ENCODE results near the gene CCDC97.

The CCDC97 gene

DNA sequence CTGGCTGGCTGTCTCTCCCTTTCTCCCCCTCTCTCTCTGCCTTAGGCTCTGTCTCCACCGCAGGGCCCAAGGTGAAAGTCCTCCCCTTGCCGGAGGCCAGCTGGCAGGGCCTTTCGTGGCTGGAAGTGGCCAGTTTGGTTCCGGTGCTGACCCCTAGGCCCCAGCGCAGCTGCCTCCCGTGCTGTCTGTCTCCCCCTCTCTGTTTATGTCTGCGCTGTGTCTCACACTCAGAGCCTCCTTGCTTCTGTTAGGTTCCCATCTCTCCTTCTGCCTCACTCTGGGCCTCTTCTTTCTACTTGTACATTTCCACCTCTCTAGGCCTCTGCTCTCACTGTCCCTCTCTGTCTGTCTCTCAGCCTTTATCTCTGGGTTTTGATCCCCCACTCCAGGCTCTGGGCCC, 13.1 kb downstream of the CCDC97 start:
- H3K9me3 Mint-ChIP-seq = no peaks in the 10 kb centered on the region
- H3K36me3 Mint-ChIP-seq = peaks cover 3% of the 10 kb centered on the region
- H3K4me1 Mint-ChIP-seq = peaks cover 45% of the 10 kb centered on the region
- H3K4me3 Mint-ChIP-seq = no peak overlapping the region
- H3K27ac Mint-ChIP-seq = peak overlapping the region; percentile 92
- no peaks in the 10 kb centered on the region for H3K27me3 Mint-ChIP-seq

DNA sequence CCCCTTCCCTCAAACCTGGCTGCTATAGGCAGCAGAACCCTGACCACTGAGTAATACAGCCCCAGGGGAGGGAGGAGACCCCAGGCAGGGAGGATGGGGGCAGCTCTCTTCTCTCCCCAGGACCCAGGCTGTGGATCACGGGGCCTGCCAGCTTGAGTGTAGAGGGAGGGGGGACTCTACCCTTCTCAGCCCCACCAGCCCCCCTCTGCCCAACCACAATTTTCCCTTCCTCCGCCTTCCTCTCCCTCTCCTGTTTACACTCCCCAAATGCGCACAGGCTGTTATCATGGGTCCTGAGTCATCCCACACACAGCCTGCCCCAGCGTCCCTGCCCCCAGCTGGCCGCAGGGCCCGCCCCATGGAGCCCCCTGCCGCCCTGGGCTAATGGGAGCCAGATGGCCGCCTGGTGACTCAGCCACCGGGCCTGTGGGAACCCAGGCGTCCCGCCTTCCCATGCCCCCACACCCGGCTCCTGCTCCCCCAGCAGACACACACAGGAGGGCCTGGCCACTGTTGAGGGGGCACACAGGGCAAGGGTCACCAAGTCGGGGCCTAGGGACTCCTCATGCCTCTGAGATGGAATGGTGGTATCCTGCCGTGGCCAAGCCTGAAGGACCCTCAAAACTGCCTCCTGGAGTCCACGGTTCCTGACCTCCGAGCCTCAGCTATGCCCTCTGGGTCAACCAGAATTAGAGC, 13.6 kb downstream of the CCDC97 start:
- H3K36me3 Mint-ChIP-seq = peaks cover 3% of the 10 kb centered on the region
- no peaks in the 10 kb centered on the region for H3K27me3 Mint-ChIP-seq
- H3K27ac Mint-ChIP-seq = peak overlapping the region; percentile 92
- no peak overlapping the region for H3K4me3 Mint-ChIP-seq
- H3K4me1 Mint-ChIP-seq = peaks cover 50% of the 10 kb centered on the region
- H3K9me3 Mint-ChIP-seq = no peaks in the 10 kb centered on the region

- Mint-ChIP-seq H3K4me3 (no peak overlapping the region), H3K4me1 (peaks cover 57% of the 10 kb centered on the region), H3K9me3 (no peaks in the 10 kb centered on the region), H3K27ac (peak overlapping the region; percentile 92), H3K36me3 (peaks cover 3% of the 10 kb centered on the region), H3K27me3 (no peaks in the 10 kb centered on the region)
Measured at GRCh38 chr19:41324231-41324702, 14.3 kb downstream of the CCDC97 start.

- H3K27ac Mint-ChIP-seq = peak overlapping the region; percentile 92
- H3K36me3 Mint-ChIP-seq = peaks cover 3% of the 10 kb centered on the region
- no peaks in the 10 kb centered on the region for H3K27me3 Mint-ChIP-seq
- H3K4me3 Mint-ChIP-seq = no peak overlapping the region
- H3K4me1 Mint-ChIP-seq = peaks cover 57% of the 10 kb centered on the region
- no peaks in the 10 kb centered on the region for H3K9me3 Mint-ChIP-seq
Measured at GRCh38 chr19:41324921-41325639, 15.1 kb downstream of the CCDC97 start.

DNA sequence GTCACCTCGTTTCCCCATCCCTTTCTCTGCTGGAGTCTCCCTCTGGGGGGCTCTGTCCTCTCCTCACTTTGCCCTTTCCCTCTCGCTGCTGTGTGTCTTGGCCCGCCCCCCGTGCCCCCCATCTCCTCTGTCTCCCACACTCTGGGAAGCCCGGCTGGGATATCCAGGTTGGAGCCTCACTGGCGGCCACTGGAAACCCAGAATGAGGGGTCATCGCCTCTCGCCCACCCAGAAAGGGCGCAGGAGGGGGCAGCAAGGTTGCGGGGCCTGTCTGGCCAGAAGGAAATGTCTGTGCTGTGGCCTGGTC, 15.6 kb downstream of the CCDC97 start:
- H3K27ac Mint-ChIP-seq = peak overlapping the region; percentile 85
- no peak overlapping the region for H3K4me3 Mint-ChIP-seq
- peaks cover 61% of the 10 kb centered on the region for H3K4me1 Mint-ChIP-seq
- H3K27me3 Mint-ChIP-seq = no peaks in the 10 kb centered on the region
- no peaks in the 10 kb centered on the region for H3K9me3 Mint-ChIP-seq
- peaks cover 6% of the 10 kb centered on the region for H3K36me3 Mint-ChIP-seq

DNA sequence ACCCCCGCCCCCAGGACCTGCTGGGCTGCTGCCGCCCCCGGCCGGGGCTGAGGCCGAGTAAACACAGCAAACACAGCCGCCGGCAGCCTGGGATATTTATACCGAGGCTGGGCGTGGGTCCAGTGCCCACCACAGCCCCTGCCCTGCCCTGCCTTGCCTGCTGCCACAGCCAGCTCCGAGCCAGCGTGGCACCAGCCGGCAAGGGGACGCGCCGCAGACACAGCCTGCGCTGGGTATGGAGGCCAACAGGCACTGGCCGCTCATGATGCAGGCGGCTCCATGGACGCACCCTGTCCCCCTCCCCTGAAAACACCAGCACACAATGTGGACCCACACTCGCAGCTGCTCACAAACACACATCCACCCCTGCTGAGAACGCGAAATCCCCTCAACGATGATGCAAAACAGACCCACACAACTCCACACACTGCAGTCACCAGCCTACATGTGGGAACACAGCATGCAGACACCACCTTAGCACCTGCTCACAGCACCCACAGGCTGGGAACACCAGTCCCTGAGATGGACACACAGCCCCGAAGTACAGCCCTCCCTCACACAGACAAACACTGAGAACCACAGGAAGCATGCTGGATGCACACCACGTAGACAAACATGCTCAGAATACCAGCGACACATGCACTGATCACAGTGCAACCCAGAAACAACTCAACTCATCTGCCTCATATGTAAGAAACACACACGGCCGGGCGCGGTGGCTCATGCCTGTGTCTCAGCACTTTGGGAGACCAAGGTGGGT, 16.2 kb downstream of the CCDC97 start:
- Mint-ChIP-seq H3K4me1 (peaks cover 63% of the 10 kb centered on the region), H3K4me3 (peak overlapping the region; percentile 81), H3K9me3 (no peaks in the 10 kb centered on the region), H3K27ac (peak overlapping the region; percentile 97), H3K27me3 (no peaks in the 10 kb centered on the region), H3K36me3 (peaks cover 6% of the 10 kb centered on the region)

DNA sequence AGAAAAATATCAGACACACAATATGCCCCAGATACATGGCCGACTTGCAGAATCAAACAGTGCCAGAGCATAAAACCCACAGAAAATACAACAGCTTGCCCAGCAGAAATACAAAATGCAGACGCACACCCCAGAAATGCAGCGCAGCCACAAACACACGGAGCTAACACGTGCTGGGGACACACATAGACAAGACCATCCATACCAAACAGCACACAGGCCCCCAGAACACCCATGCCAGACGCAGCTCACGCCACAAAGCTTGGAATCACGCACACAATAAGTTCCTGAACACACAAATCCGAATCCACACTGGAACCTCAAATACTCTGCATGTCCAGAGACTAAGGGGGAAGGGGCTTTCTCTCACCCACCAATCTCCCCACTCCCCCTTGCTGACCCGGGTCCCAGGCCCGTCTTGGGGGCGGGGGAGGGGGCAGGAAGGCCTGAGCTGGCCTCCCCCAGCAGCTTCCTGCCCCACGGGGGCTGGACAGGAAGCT, 17.2 kb downstream of the CCDC97 start:
- H3K36me3 Mint-ChIP-seq = peaks cover 12% of the 10 kb centered on the region
- H3K27ac Mint-ChIP-seq = peak overlapping the region; percentile 97
- H3K4me1 Mint-ChIP-seq = peaks cover 70% of the 10 kb centered on the region
- no peaks in the 10 kb centered on the region for H3K9me3 Mint-ChIP-seq
- no peaks in the 10 kb centered on the region for H3K27me3 Mint-ChIP-seq
- peak overlapping the region; percentile 81 for H3K4me3 Mint-ChIP-seq

DNA sequence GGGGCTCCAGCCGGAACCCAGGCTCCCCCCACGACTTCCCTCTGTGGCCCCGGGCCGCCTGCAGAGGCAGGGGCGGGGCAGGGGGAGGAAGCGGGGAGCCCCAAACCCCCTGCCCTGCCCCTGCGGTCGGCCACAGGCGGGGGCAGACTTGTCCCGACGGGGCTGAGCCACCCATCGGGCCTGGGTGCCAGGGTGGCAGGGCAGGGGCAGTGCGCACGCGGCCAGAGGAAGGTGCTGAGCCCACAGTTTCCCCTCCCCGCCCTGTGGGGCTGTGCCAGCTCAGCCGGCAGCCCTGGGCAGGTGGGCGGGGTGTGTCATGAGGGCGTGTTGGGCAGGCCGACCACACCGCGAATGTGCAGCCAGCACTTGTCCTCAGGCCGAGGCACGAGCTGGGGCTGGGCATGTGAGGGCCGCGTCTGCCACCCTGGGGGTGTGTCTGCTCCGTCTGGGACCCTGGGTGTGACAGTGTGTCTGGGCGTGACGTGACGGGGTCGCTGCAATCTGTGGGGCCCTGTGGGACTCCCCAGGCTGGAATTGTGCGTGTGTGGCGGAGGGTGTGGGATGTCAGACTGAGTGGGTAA, 17.7 kb downstream of the CCDC97 start:
- H3K4me3 Mint-ChIP-seq = peak overlapping the region; percentile 85
- H3K27me3 Mint-ChIP-seq = no peaks in the 10 kb centered on the region
- H3K36me3 Mint-ChIP-seq = peaks cover 12% of the 10 kb centered on the region
- peaks cover 75% of the 10 kb centered on the region for H3K4me1 Mint-ChIP-seq
- H3K9me3 Mint-ChIP-seq = no peaks in the 10 kb centered on the region
- H3K27ac Mint-ChIP-seq = peak overlapping the region; percentile 98

DNA sequence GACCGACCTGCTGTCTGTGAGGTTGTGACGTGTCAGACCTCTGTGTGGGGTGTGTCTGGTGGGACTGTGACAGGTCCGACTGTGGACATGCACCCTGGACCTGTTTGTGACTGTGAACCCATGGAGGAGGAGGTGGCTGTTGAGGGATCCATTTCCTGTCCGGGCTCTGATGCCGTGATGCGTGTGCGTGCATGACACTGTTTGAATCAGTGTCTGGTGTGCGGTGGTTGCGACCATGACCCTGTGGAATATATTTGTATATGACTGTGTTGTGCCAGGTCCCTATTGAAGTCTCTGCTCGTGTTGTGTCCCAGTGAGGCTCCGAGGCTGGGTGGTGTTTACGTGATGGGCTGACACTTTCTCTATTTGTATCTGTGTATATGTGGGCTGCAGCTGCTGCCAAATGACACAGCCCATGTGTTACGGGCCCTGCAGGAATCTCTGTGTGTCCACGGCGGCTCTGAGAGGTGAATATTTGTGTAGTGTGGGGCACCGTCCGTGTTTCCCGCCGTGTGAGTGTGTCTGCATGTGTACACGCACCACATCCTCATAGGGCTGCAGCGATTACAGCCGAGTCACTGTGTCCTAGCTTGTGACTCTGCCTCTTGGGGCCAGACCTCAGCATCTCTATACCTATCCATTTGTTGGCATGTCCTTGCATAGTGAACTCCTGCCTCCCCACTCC, 18.3 kb downstream of the CCDC97 start:
- Mint-ChIP-seq H3K9me3 (no peaks in the 10 kb centered on the region), H3K4me1 (peaks cover 72% of the 10 kb centered on the region), H3K27me3 (no peaks in the 10 kb centered on the region), H3K4me3 (peak overlapping the region; percentile 85), H3K36me3 (peaks cover 13% of the 10 kb centered on the region), H3K27ac (peak overlapping the region; percentile 98)

- Mint-ChIP-seq H3K4me1 (peaks cover 71% of the 10 kb centered on the region), H3K27me3 (no peaks in the 10 kb centered on the region), H3K36me3 (peaks cover 13% of the 10 kb centered on the region), H3K9me3 (no peaks in the 10 kb centered on the region), H3K27ac (peak overlapping the region; percentile 98), H3K4me3 (peak overlapping the region; percentile 85)
Measured at GRCh38 chr19:41328842-41329225, 18.9 kb downstream of the CCDC97 start.

DNA sequence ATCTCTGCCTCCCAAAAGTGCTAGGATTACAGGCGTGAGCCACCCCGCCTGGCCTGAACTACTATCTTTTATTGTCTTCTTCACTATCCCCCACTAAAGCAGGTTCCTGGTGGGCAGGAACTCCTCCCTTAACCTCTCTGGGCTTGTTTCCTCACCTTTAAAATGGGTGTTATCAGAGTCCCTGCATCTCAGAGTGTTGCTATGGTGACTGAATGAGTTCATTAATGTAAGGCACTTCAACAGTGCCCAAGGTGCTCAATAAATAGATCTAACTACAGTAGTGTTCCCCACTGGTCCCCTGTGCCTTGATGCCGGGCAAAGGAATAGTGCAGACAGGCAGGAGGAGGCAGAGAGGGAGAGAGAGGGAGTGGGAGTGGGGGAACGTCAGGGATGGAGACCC, 20.5 kb downstream of the CCDC97 start:
- Mint-ChIP-seq H3K27me3 (no peaks in the 10 kb centered on the region), H3K27ac (peak overlapping the region; percentile 95), H3K4me3 (peak overlapping the region; percentile 15), H3K4me1 (peaks cover 60% of the 10 kb centered on the region), H3K36me3 (peaks cover 13% of the 10 kb centered on the region), H3K9me3 (no peaks in the 10 kb centered on the region)

DNA sequence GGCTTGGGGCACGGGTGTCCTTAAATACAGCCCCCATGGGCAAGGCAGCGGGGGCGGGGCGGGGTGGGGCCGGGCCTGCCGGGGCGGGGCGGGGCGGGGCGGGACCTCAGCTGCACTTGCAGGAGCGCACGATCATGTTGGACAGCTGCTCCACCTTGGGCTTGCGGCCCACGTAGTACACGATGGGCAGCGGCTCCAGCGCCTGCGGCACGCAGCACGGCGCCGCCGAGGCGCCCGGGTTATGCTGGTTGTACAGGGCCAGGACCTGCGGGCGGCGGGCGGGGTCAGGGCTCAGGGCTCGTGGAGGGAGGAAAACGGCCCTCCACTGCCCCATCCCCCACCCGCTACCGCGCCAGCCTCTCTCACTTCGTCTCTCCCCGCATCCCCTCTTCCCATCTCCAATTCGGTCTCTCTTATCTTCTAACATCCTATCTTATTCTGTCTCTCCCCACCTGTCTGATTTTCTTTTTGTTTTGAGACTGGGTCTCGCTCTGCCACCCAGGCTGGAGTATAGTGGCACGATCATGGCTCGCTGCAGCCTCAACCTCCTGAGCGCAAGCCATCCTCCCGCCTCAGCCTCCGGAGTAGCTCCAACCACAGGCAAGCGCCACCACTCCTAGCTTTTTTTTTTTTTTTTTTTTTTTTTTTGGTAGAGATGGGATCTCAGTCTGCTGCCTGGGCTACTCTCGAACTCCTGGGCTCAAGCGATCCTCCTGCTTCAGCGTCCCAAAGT, 21.1 kb downstream of the CCDC97 start:
- Mint-ChIP-seq H3K4me1 (peaks cover 58% of the 10 kb centered on the region), H3K4me3 (no peak overlapping the region), H3K9me3 (no peaks in the 10 kb centered on the region), H3K27me3 (no peaks in the 10 kb centered on the region), H3K27ac (no peak overlapping the region), H3K36me3 (peaks cover 13% of the 10 kb centered on the region)

DNA sequence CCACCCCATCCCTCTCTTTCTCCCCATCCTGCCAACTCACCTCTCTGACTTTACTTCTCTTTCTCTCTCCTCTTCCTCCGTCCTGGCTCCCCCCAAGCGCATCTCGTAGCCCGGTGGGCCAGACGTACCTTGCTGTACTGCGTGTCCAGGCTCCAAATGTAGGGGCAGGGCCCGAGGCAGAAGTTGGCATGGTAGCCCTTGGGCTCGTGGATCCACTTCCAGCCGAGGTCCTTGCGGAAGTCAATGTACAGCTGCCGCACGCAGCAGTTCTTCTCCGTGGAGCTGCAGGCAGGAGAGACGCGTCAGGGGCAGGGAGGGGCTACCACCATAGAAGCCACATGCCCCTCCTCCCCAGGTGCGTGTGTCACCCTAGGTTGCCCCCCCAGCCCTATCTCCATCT, 22.0 kb downstream of the CCDC97 start:
- Mint-ChIP-seq H3K9me3 (no peaks in the 10 kb centered on the region), H3K4me3 (no peak overlapping the region), H3K4me1 (peaks cover 49% of the 10 kb centered on the region), H3K27me3 (no peaks in the 10 kb centered on the region), H3K27ac (no peak overlapping the region), H3K36me3 (peaks cover 11% of the 10 kb centered on the region)

GRCh38 chr19:41332468-41332867, 22.5 kb downstream of the CCDC97 start:
- Mint-ChIP-seq H3K27ac (no peak overlapping the region), H3K36me3 (peaks cover 10% of the 10 kb centered on the region), H3K27me3 (no peaks in the 10 kb centered on the region), H3K4me3 (no peak overlapping the region), H3K4me1 (peaks cover 48% of the 10 kb centered on the region), H3K9me3 (no peaks in the 10 kb centered on the region)
